K562 (cell line): ENCODE measurements around the gene NR1H2. TPM values are rescaled to one million over a fixed set of nuclear protein-coding genes. Genes with fewer than 3 reads are reported as not detected.

Experiments used
- ARID1B ChIP-seq: fragments of 450-650 bp; IDR thresholded peaks from 2 replicates; pipeline ENCODE4 v1.6.1; 2016; ENCODE audit warnings: antibody characterized with exemption, mild to moderate bottlenecking, inconsistent platforms
- CEBPB ChIP-seq: fragments of 450-650 bp; IDR thresholded peaks from 2 replicates; pipeline ENCODE4 v1.6.1; 2016; ENCODE audit warnings: missing genetic modification characterization, missing compliant biosample characterization
- CHD1 ChIP-seq: fragments of 200-600 bp; sonication (generic); IDR thresholded peaks from one replicate; pipeline ENCODE4 v1.6.1; 2012; ENCODE audit warnings: mild to moderate bottlenecking, moderate library complexity, low read length, inconsistent platforms
- CSDE1 ChIP-seq, 2 experiments: fragments of 450-650 bp; IDR thresholded peaks; 2 replicates each; pipeline ENCODE4 v1.6.1; 2016; ENCODE audit warnings: mild to moderate bottlenecking in 1 of 2
- LARP7 ChIP-seq: fragments of 450-650 bp; IDR thresholded peaks from 2 replicates; pipeline ENCODE4 v1.6.1; 2016
- MCM2 ChIP-seq: fragments of 450-650 bp; IDR thresholded peaks from 2 replicates; pipeline ENCODE4 v1.6.1; 2017; ENCODE audit warnings: low read depth, mild to moderate bottlenecking
- PHB2 ChIP-seq: fragments of 450-650 bp; IDR thresholded peaks from 2 replicates; pipeline ENCODE4 v1.6.1; 2017; ENCODE audit warnings: low read depth
- RBFOX2 ChIP-seq: fragments of 200-400 bp; formaldehyde crosslinking; IDR thresholded peaks from 2 replicates; pipeline ENCODE4 v1.6.1; 2017; ENCODE audit warnings: low read depth, mild to moderate bottlenecking, low read length, moderate library complexity
- SP2 ChIP-seq: IDR thresholded peaks from 2 replicates; pipeline ENCODE4 v1.6.1; 2011; ENCODE audit warnings: mild to moderate bottlenecking, low read depth, low read length, moderate library complexity; ENCODE audit not compliant: poor library complexity, severe bottlenecking; ENCODE audit errors: extremely low read depth
- SRSF1 ChIP-seq: fragments of 200-400 bp; formaldehyde crosslinking; IDR thresholded peaks from 2 replicates; pipeline ENCODE4 v1.6.1; 2017; ENCODE audit warnings: mild to moderate bottlenecking, low read depth, low read length, moderate library complexity
- STAT5A ChIP-seq: IDR thresholded peaks from 2 replicates; pipeline ENCODE4 v1.6.1; 2012; ENCODE audit warnings: low read length, inconsistent platforms, borderline replicate concordance
- ZNF282 ChIP-seq: sonication (generic); formaldehyde crosslinking; IDR thresholded peaks from 2 replicates; pipeline ENCODE4 v1.8.1; 2023; ENCODE audit warnings: missing genetic modification reagents
- ZNF347 ChIP-seq: fragments of 450-650 bp; formaldehyde crosslinking; IDR thresholded peaks from 2 replicates; pipeline ENCODE4 v1.4.0; 2020; ENCODE audit warnings: low read depth, mild to moderate bottlenecking, moderate library complexity
- polyA plus RNA-seq, 8 experiments: library from polyadenylated mRNA; depleted of rRNA in 4 of 8; stranded (reverse) in 5 of 8; unstranded in 3 of 8; fragments of >200 nt; fragmentation: Nextera tagmentation in 2 of 8; fragmentation: Illumina TruSeq in 1 of 8; extraction: Ambion mirVana in 2 of 8; extraction: Trizol in 1 of 8; gene quantifications; 2 replicates each; pipeline versions ENCODE4 v1.2.1 to v1.2.3, GENCODE V29; 2011 to 2014; ENCODE audit warnings: inconsistent platforms in 1 of 8, missing spikeins in 1 of 8
- total RNA-seq, 7 experiments: library from RNA; depleted of rRNA in 6 of 7; stranded (reverse); fragments of >200 nt in 6 of 7; fragmentation: Illumina TruSeq in 2 of 7; extraction: Trizol in 2 of 7; gene quantifications; 2 replicates each; pipeline versions ENCODE4 v1.2.1 to v1.2.3, GENCODE V29; 2011 to 2021; ENCODE audit warnings: low replicate concordance in 1 of 7
- TF ChIP-seq, protein P1 (sequence below), 2 experiments: IDR thresholded peaks in 1 of 2; conservative IDR thresholded peaks in 1 of 2; 2 replicates each; pipeline ENCODE4 v1.6.1; 2016; ENCODE audit warnings: low read depth in 2 of 2, mild to moderate bottlenecking in 1 of 2, missing compliant biosample characterization in 1 of 2, missing genetic modification characterization in 1 of 2, moderate library complexity in 1 of 2
- TF ChIP-seq, protein P2 (sequence below): fragments of 450-650 bp; IDR thresholded peaks from 2 replicates; pipeline ENCODE4 v1.6.1; 2014; ENCODE audit warnings: low read depth, mild to moderate bottlenecking, moderate library complexity, borderline replicate concordance
- TF ChIP-seq, protein P3 (sequence below): fragments of 200-800 bp; sonication (Bioruptor generic); IDR thresholded peaks from 2 replicates; pipeline ENCODE4 v1.6.1; 2017; ENCODE audit warnings: missing genetic modification characterization, missing compliant biosample characterization
- TF ChIP-seq, protein P4 (sequence below): sonication (generic); formaldehyde crosslinking; IDR thresholded peaks from 2 replicates; pipeline ENCODE4 v1.8.0; 2022; ENCODE audit warnings: mild to moderate bottlenecking, missing genetic modification reagents, borderline replicate concordance

Gene NR1H2
- total and polyA plus RNA-seq, 9 of the 15 experiments (the other 6 are each of a cell fraction or from before 2014, with no cell fraction given), result 0.11 to 73.8 (median 24.0) TPM

DNA sequence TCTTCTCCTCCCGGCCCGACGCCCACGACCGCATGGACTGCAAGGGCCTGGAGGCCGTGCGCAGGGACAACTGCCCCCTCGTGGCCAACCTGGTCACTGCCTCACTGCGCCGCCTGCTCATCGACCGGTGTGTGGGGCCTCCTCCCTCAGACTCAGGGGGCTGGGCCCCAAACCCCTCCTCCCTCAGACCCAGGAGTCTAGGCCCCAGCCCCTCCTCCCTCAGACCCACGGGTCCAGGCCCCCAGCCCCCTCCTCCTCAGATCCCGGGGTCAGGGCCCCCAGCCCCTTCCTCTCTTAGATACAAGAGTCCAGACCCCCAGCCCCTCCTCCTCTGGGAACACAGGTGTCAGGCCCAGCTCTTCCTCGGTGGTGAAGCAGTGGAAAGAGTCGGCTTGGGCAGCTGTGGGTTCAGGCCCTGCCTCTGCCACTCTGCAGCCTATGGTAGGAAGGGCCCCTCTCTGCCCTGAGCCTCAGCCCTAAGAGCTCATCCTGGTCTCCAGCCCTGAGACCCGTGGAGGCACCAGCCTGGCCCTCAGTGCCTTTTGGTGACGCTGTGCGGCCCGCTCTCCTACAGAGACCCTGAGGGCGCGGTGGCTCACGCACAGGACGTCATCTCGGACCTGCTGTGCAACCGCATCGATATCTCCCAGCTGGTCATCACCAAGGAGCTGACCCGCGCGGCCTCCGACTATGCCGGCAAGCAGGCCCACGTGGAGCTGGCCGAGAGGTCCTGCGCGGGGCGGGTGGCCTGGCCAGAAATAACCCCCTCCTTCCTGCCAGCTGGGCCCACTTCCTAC, 38.8 kb downstream of the NR1H2 start (continued):
- TF ChIP-seq, protein P1, sequence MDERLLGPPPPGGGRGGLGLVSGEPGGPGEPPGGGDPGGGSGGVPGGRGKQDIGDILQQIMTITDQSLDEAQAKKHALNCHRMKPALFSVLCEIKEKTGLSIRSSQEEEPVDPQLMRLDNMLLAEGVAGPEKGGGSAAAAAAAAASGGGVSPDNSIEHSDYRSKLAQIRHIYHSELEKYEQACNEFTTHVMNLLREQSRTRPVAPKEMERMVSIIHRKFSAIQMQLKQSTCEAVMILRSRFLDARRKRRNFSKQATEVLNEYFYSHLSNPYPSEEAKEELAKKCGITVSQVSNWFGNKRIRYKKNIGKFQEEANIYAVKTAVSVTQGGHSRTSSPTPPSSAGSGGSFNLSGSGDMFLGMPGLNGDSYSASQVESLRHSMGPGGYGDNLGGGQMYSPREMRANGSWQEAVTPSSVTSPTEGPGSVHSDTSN (CRISPR knock-in tag; IDR thresholded peaks at IDR 0.05; ENCODE audit: low read depth), result no peak
- TF ChIP-seq, protein P1 (tag; conservative IDR thresholded peaks at IDR 0.05; ENCODE audit: low read depth), result no peak
- TF ChIP-seq CHD1 (no peak), CSDE1 (IDR thresholded peaks at IDR 0.05) (no peak), SP2 (no peak), ZNF282 (CRISPR knock-in tag) (no peak), RBFOX2 (peak; percentile 51), LARP7 (0 out of 2 replicates have a peak, but pooled peaks have one; percentile 52), ARID1B (no peak; the same call in 1 of the 2 replicates), CEBPB (tag) (no peak), PHB2 (no peak), MCM2 (no peak), SRSF1 (no peak), STAT5A (no peak), ZNF347 (CRISPR knock-in tag) (no peak)
- TF ChIP-seq, protein P2, sequence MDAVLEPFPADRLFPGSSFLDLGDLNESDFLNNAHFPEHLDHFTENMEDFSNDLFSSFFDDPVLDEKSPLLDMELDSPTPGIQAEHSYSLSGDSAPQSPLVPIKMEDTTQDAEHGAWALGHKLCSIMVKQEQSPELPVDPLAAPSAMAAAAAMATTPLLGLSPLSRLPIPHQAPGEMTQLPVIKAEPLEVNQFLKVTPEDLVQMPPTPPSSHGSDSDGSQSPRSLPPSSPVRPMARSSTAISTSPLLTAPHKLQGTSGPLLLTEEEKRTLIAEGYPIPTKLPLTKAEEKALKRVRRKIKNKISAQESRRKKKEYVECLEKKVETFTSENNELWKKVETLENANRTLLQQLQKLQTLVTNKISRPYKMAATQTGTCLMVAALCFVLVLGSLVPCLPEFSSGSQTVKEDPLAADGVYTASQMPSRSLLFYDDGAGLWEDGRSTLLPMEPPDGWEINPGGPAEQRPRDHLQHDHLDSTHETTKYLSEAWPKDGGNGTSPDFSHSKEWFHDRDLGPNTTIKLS, result no peak; the same call in 1 of the 2 replicates
- TF ChIP-seq, protein P3, sequence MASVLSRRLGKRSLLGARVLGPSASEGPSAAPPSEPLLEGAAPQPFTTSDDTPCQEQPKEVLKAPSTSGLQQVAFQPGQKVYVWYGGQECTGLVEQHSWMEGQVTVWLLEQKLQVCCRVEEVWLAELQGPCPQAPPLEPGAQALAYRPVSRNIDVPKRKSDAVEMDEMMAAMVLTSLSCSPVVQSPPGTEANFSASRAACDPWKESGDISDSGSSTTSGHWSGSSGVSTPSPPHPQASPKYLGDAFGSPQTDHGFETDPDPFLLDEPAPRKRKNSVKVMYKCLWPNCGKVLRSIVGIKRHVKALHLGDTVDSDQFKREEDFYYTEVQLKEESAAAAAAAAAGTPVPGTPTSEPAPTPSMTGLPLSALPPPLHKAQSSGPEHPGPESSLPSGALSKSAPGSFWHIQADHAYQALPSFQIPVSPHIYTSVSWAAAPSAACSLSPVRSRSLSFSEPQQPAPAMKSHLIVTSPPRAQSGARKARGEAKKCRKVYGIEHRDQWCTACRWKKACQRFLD (CRISPR knock-in tag), result no peak
- TF ChIP-seq, protein P4, sequence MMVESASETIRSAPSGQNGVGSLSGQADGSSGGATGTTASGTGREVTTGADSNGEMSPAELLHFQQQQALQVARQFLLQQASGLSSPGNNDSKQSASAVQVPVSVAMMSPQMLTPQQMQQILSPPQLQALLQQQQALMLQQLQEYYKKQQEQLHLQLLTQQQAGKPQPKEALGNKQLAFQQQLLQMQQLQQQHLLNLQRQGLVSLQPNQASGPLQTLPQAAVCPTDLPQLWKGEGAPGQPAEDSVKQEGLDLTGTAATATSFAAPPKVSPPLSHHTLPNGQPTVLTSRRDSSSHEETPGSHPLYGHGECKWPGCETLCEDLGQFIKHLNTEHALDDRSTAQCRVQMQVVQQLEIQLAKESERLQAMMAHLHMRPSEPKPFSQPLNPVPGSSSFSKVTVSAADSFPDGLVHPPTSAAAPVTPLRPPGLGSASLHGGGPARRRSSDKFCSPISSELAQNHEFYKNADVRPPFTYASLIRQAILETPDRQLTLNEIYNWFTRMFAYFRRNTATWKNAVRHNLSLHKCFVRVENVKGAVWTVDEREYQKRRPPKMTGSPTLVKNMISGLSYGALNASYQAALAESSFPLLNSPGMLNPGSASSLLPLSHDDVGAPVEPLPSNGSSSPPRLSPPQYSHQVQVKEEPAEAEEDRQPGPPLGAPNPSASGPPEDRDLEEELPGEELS, result no peak; the same call in 1 of the 2 replicates
